Colonic mucosa (tissue), 4 donors: Measurements from ENCODE around the gene GAS7. TPM values are rescaled to one million over a fixed set of nuclear protein-coding genes. Genes with fewer than 3 reads are reported as not detected.

ENCODE experiments used
- DNase-seq: peaks from one replicate; pipeline ENCODE4 v3.0.0-alpha.2; 2020
- H3K27ac ChIP-seq: fragments of 200-600 bp; one replicate; pipeline ENCODE4 v1.8.0; 2021
- H3K27me3 ChIP-seq: fragments of 200-600 bp; one replicate; pipeline ENCODE4 v1.8.0; 2021
- H3K36me3 ChIP-seq: fragments of 200-600 bp; one replicate; pipeline ENCODE4 v1.8.0; 2021
- H3K4me1 ChIP-seq: fragments of 200-600 bp; one replicate; pipeline ENCODE4 v1.8.0; 2021; ENCODE audit warnings: mild to moderate bottlenecking
- H3K4me3 ChIP-seq: fragments of 200-600 bp; one replicate; pipeline ENCODE4 v1.8.0; 2021
- H3K9ac ChIP-seq, 2 donors: one replicate each; pipeline ENCODE4 v1.7.0; 2013; ENCODE audit warnings: control low read depth in 2 of 2, low read depth in 2 of 2, low read length in 2 of 2
- H3K9me3 ChIP-seq: fragments of 200-600 bp; one replicate; pipeline ENCODE4 v1.8.0; 2021
- intact Hi-C: fragments of 100-400 bp; cut with DNase I; formaldehyde crosslinking; loops from one replicate; pipeline ENCODE4 v1.14.1; 2022
- total RNA-seq, 2 donors: library from RNA; stranded (reverse); fragmentation: NEBNext Ultra II Directional in 1 of 2; extraction: Animal tissue kit (Norgen Biotek cat#: 25700) in 1 of 2; gene quantifications; one replicate each; pipeline ENCODE4 v1.2.1, GENCODE V29; 2021
- TF ChIP-seq, protein P1 (sequence below): fragments of 200-600 bp; IDR thresholded peaks from one replicate; pipeline ENCODE4 v1.8.0; 2022; ENCODE audit warnings: antibody characterized with exemption, mild to moderate bottlenecking
- donor health status: healthy.
- donor health status: DM: no; HTN: no; CAD: no.
- donor health status: DM: no; HTN: no; CAD: no.

Gene GAS7
- total RNA-seq, 2 donors from 2014 or later: 4.7 to 17.0 TPM

DNA sequence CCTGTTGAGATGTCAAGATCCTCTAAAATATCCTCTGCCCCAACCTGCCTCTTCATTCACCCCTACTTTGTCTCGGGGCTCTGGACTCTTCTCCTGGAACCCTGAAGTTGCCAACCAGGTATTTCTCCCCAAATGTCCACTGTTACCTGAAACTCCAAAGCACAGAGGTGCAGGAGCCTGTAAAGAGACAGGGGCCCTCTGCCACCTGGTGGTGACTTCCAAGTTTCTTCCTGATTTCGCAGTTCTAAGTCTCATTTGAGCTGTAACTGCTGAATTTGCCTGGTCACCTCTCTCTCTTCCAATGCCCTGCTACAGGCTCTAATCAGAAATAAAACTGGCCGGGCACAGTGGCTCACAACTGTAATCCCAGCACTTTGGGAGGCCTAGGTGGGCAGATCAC is 216.2 kb downstream of the GAS7 start:
- Histone ChIP-seq H3K27me3 (no peaks in the 10 kb centered on the region), H3K36me3 (no peaks in the 10 kb centered on the region), H3K27ac (no peak overlapping the region), H3K9ac (no peak overlapping the region), H3K9me3 (no peaks in the 10 kb centered on the region), H3K4me1 (no peaks in the 10 kb centered on the region), H3K4me3 (no peak overlapping the region)
- DNase-seq: no peak
- intact Hi-C loops: loop anchor here (2.0 to 10.0 kb wide), 2 partner anchors 17 to 57 kb away; no protein-coding TSS in a partner anchor
- TF ChIP-seq, protein P1, sequence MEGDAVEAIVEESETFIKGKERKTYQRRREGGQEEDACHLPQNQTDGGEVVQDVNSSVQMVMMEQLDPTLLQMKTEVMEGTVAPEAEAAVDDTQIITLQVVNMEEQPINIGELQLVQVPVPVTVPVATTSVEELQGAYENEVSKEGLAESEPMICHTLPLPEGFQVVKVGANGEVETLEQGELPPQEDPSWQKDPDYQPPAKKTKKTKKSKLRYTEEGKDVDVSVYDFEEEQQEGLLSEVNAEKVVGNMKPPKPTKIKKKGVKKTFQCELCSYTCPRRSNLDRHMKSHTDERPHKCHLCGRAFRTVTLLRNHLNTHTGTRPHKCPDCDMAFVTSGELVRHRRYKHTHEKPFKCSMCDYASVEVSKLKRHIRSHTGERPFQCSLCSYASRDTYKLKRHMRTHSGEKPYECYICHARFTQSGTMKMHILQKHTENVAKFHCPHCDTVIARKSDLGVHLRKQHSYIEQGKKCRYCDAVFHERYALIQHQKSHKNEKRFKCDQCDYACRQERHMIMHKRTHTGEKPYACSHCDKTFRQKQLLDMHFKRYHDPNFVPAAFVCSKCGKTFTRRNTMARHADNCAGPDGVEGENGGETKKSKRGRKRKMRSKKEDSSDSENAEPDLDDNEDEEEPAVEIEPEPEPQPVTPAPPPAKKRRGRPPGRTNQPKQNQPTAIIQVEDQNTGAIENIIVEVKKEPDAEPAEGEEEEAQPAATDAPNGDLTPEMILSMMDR: peak; percentile 10

DNA sequence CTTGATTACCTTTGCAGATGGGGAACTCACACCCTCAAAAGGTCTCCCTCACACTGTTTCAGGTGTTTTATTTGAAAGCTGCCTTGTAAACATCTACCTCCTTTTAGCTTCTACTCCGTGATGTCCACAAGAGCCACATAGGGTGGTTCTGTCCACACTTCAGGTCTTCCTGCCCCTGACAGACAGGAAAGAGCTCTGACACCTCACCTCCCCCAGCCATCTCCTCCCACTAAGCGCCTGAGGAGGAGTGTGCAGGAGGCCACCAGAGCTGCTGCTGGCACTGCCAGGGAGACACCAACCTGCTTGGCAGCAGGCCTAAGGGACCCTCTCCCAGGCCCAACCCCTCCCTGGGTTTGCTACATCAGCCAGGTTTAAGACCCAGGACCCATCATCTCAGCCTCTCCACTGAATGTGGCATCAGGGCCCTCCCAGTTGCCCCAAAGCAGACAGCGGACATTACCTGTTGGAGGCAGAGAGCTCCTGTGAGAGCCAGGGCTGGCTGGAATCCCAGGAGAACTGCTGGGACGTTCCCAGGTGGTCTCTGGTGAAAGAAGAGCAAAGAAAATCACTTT is 217.0 kb downstream of the GAS7 start:
- Histone ChIP-seq H3K9ac (no peak overlapping the region), H3K27ac (no peak overlapping the region), H3K4me1 (no peaks in the 10 kb centered on the region), H3K4me3 (no peak overlapping the region), H3K36me3 (no peaks in the 10 kb centered on the region), H3K27me3 (no peaks in the 10 kb centered on the region), H3K9me3 (no peaks in the 10 kb centered on the region)
- intact Hi-C loops: loop anchor here (10.0 kb wide), 1 partner anchor 57 kb away; no protein-coding TSS in a partner anchor
- TF ChIP-seq, protein P1: no peak
- no peak for DNase-seq

DNA sequence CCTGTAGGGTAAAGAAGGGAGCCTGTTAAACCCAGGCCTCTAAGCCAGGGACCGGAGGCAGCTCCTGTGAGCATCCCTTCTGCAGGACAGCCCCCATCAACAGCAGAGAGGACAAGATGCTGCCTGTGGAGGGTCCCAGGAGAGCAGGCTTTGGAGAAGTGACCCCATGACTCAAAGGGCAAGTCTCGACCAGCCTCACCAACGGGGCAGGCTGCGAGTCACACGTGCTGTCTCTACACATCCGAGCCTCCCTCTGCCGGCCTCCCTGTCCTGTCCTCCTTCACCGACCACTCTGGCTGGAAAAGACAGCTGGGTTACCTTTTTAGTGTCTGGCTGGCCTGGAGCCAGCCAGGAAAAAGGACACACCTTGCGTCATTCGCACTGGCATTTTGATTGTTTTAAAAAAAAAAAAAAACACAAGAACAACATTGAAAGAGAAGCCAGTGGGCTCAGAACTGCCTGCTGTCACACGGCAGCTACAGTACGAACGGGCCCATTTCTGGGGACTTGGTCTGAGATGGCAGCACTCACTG is 218.9 kb downstream of the GAS7 start:
- no peaks in the 10 kb centered on the region for H3K9me3 ChIP-seq
- H3K27me3 ChIP-seq: no peaks in the 10 kb centered on the region
- TF ChIP-seq, protein P1: no peak
- no peak for DNase-seq
- H3K4me1 ChIP-seq: no peaks in the 10 kb centered on the region
- H3K4me3 ChIP-seq: no peak overlapping the region
- H3K27ac ChIP-seq: no peak overlapping the region
- H3K36me3 ChIP-seq: no peaks in the 10 kb centered on the region
- intact Hi-C loops: no loop called here
- no peak overlapping the region for H3K9ac ChIP-seq

DNA sequence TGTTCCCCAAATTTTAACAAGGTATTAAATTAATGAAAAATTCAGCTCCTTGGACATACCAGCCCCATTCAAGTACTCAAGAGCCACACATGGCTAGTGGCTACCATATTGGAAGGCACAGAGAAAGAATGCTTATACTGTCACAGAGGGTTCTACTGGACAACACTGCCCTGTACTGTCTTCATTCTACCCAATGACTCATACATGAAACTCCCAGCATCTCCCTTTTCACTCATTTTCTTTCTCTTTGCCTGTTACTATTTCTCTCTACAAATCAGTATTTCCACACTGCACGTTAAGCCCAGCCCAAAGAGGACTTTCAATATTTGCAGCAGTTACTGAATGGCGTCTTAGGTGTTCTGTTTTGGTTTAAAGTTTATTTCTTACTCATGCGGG is 221.2 kb downstream of the GAS7 start:
- Histone ChIP-seq H3K36me3 (no peaks in the 10 kb centered on the region), H3K4me1 (no peaks in the 10 kb centered on the region), H3K27ac (no peak overlapping the region), H3K9ac (no peak overlapping the region), H3K27me3 (no peaks in the 10 kb centered on the region), H3K9me3 (no peaks in the 10 kb centered on the region), H3K4me3 (no peak overlapping the region)
- no peak for DNase-seq
- intact Hi-C loops: no loop called here
- TF ChIP-seq, protein P1: no peak

DNA sequence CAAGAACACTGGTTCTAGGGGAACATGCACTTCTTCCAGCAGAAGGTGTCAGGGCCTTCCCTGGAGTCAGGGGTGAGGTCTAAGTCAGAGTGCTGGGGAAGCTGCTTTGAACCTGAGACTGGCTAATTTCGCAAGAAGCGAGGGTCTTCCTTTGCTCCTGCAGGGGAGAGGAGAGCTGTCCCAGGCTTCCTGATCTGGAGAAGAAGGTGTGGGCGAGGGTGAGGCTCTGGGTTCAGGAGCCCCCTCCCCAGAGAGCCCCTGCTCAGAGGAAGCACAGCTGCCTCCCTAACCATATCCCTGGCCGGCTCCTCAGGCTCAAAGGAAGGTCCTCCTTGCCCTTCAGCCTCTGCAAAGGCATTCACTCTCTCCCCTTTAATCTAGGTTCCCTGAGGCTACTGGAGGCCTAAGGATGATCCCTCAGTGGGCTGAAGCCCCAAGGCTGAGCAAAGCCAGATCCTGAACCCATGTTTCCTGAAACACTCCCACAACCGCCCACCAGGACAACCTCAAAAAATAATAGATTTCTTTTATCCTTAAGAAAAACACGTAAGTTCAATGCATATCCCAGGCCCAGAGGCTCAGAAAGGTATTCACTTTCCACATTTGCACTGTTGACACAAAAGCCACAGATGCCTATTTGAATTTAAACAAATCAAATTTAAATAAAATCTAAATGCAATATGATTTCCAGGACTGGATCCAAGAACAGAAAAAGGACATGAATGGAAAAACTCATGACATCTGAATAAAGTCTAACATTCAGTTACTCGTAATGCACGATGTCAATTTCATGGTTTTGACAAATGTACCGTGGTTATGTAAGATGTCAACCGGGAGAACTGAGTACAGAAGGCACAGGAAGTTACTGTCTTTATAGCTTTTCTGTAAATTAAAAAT is 221.9 kb downstream of the GAS7 start:
- DNase-seq: no peak
- H3K36me3 ChIP-seq: no peaks in the 10 kb centered on the region
- H3K27ac ChIP-seq: no peak overlapping the region
- intact Hi-C loops: no loop called here
- TF ChIP-seq, protein P1: no peak
- H3K9me3 ChIP-seq: no peaks in the 10 kb centered on the region
- H3K4me1 ChIP-seq: no peaks in the 10 kb centered on the region
- H3K27me3 ChIP-seq: no peaks in the 10 kb centered on the region
- no peak overlapping the region for H3K4me3 ChIP-seq
- H3K9ac ChIP-seq: no peak overlapping the region
